Measurements from ENCODE around the gene ELF1. TPM values are rescaled to one million over a fixed set of nuclear protein-coding genes. Genes with fewer than 3 reads are reported as not detected.
A peak's percentile ranks its signal among the peaks of the same experiment; 100 is the strongest.

The ELF1 gene
- total RNA-seq, 1 donor from 2014 or later, result 47.4 TPM

DNA sequence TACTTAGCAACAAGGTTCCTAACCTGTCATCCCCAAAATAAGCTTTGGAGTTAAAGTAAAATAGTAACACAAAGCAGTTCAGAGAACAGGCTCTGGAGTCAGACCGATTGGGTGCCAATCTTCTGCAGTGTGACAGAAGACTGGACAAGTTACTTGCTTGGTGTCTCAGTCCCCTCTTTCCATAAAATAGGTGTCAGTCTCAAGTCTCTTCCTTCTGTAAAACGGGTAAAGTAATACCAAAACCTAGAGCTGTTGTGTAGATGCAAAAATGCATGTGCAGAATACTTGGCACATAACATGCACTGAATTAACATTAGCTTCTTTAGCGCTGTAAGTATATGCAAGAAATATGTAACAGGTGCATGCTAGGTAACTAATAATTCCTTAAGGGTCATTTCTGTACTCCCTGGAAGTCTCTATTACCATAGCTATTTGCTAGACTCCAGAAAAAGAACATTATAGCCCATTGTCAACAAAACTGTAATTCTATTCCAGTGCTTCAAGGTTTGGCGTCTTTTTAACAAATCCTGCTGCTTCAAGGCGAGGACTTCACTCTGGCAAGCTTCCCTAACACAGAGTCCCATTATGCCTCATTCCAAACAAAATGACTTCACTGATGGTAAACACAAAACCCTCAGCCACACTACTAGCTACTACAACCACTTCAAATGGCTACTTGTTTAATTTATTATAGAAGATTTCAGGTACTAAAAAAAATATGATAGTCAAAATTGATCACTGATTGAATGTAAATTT is 32.8 kb downstream of the ELF1 start:
- peak overlapping the region; percentile 65 for H3K27ac Mint-ChIP-seq
- no peak for DNase-seq (ENCODE audit: extremely low spot score, unreplicated experiment)
- peak overlapping the region; percentile 47 for H3K4me3 Mint-ChIP-seq
- H3K36me3 Mint-ChIP-seq, result no peaks in the 10 kb centered on the region
- no peaks in the 10 kb centered on the region for H3K27me3 Mint-ChIP-seq
- H3K4me1 Mint-ChIP-seq (ENCODE audit: unreplicated experiment), result peaks cover 19% of the 10 kb centered on the region
- TF ChIP-seq, protein P1, sequence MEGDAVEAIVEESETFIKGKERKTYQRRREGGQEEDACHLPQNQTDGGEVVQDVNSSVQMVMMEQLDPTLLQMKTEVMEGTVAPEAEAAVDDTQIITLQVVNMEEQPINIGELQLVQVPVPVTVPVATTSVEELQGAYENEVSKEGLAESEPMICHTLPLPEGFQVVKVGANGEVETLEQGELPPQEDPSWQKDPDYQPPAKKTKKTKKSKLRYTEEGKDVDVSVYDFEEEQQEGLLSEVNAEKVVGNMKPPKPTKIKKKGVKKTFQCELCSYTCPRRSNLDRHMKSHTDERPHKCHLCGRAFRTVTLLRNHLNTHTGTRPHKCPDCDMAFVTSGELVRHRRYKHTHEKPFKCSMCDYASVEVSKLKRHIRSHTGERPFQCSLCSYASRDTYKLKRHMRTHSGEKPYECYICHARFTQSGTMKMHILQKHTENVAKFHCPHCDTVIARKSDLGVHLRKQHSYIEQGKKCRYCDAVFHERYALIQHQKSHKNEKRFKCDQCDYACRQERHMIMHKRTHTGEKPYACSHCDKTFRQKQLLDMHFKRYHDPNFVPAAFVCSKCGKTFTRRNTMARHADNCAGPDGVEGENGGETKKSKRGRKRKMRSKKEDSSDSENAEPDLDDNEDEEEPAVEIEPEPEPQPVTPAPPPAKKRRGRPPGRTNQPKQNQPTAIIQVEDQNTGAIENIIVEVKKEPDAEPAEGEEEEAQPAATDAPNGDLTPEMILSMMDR (conservative IDR thresholded peaks at IDR 0.05), result no peak
- H3K9me3 Mint-ChIP-seq, result no peaks in the 10 kb centered on the region

DNA sequence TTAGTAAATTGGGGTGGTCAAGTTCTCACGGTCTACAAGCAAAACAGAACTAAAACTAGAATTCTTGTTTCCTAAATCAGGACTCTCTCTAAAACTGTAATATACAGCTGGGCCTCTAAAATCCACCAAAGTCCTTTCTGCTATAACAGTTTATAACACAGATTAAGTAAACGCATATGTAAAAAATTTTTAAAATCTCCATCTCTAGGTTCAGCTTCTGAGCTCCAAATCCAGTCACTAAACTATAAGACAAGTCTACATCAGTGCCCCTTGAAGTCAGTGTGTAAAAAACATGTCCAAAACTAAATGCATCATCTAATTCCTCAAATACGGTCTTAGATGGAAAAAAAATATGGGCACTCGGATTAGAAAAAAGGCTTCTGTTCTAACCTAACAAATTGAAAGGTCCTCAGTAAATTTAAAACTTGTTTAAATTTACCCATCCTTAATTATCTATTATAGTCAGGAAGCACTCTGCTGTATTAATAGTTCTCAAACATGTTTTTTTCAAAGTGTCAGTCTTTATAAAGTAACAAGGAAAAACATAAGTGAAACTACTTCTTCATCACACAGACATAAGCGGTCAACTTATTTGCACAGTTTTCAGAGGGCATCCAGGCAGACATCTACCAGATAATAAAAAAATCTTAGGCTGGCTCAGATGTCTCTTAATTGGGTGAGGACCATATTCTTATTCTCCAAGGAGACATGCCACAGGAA is 33.6 kb downstream of the ELF1 start:
- Mint-ChIP-seq H3K4me3 (no peak overlapping the region), H3K36me3 (no peaks in the 10 kb centered on the region), H3K27ac (peak overlapping the region; percentile 62), H3K4me1 (ENCODE audit: unreplicated experiment) (peaks cover 22% of the 10 kb centered on the region), H3K27me3 (no peaks in the 10 kb centered on the region), H3K9me3 (no peaks in the 10 kb centered on the region)
- TF ChIP-seq, protein P1 (conservative IDR thresholded peaks at IDR 0.05), result no peak
- DNase-seq (ENCODE audit: extremely low spot score, unreplicated experiment), result no peak

DNA sequence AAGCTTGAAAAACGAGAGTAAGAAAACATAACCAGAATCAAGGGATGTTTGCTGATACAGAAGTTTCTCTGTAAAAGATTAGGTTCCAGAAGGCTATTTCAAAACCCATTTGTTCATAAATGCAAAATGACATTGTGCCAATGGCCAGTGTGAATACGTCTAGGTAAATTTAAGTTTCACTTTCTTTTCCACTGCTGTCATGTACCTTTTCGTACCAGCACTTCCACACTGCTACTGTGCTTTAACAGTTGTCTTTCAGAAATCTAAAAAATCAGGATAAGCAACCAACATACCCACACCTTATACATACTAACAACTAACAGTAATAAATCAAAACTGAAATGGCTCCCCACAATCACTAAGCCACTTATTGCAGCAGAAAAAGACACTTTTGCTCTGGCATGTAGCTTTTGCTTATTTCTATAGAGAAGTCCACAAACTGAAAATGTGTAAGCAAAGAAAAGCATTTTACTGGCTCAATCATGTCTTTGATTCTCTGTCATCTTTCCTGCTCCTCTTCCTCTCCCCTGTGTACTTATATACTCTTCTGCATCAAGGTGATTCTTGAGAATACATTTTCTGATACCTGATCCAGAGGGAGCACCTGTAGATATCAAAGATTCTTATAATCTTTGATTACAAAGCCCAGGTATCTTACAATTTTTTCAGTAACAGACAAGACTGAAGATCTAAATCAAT is 34.3 kb downstream of the ELF1 start:
- H3K36me3 Mint-ChIP-seq, result no peaks in the 10 kb centered on the region
- DNase-seq (ENCODE audit: extremely low spot score, unreplicated experiment), result no peak
- TF ChIP-seq, protein P1 (conservative IDR thresholded peaks at IDR 0.05), result no peak
- H3K4me3 Mint-ChIP-seq, result peak overlapping the region; percentile 20
- H3K27ac Mint-ChIP-seq, result peak overlapping the region; percentile 62
- no peaks in the 10 kb centered on the region for H3K27me3 Mint-ChIP-seq
- peaks cover 22% of the 10 kb centered on the region for H3K4me1 Mint-ChIP-seq (ENCODE audit: unreplicated experiment)
- no peaks in the 10 kb centered on the region for H3K9me3 Mint-ChIP-seq

DNA sequence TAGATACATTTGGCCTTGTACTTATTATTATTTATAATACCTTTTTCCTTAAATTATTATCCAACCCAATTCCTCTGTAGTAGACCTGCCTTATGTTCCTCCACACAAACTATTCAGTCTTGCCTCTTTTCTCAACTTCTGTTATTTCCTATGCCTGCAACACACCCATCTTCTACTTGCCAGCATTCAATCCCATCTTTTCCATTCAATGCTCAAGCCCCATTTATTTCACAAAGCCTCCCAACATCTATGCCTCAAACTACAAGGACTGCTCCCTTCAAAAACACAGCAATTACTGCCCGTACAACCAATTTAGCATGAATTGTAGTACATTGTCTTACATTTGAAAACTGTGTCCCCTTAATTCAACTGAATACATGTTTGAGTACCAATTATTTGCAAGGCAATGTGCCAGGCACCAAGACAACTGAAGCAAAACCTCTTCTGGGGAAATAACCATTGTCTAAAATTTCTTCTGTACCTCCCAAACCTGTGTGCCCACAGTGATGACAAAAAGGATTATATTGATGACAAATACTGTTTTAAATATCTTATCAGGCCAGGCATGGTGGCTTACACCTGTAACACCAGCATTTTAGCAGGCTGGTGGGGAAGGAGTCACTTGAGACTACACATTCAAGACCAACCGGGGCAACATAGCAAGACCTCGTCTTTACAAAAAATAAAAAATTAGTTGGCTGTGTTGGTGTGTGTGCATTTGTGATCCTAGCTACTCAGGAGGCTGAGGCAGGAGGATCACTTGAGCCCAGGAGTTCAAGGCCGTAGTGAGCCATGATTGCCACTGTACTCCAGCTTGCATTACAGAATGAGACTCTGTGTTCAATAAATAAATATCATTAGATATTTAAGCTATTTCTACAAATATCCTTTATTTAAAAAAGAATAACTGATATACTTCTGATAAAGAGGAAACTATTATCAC is 35.1 kb downstream of the ELF1 start:
- Mint-ChIP-seq H3K4me3 (peak overlapping the region; percentile 12), H3K9me3 (no peaks in the 10 kb centered on the region), H3K4me1 (ENCODE audit: unreplicated experiment) (peaks cover 22% of the 10 kb centered on the region), H3K36me3 (no peaks in the 10 kb centered on the region), H3K27me3 (no peaks in the 10 kb centered on the region), H3K27ac (peak overlapping the region; percentile 54)
- TF ChIP-seq, protein P1 (conservative IDR thresholded peaks at IDR 0.05), result no peak
- DNase-seq (ENCODE audit: extremely low spot score, unreplicated experiment), result no peak

DNA sequence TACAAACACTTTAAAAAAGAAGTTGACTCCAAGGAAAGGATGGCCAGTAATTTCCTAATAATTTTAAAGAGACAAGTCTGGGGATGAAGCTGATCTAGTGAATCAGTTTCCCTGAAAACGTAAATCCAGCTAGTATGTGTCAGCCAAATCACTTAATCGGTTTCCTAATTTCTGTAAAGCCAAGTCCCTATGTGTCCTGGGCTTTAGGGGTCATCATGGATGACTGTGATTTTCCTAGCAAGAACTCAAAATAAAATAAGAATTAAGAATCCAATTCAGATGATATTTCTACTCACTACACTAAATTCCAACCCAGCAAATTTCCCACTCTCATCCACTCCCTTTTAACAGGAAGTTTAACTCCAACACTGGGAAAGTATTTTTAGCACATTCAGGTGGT is 35.9 kb downstream of the ELF1 start:
- no peak overlapping the region for H3K4me3 Mint-ChIP-seq
- peak overlapping the region; percentile 54 for H3K27ac Mint-ChIP-seq
- no peaks in the 10 kb centered on the region for H3K9me3 Mint-ChIP-seq
- H3K27me3 Mint-ChIP-seq, result no peaks in the 10 kb centered on the region
- H3K4me1 Mint-ChIP-seq (ENCODE audit: unreplicated experiment), result peaks cover 22% of the 10 kb centered on the region
- no peaks in the 10 kb centered on the region for H3K36me3 Mint-ChIP-seq
- TF ChIP-seq, protein P1 (conservative IDR thresholded peaks at IDR 0.05), result no peak
- DNase-seq (ENCODE audit: extremely low spot score, unreplicated experiment), result no peak

Measured in type B pancreatic cell (in vitro differentiated cells).